ENCODE results near the gene MGMT.

- TF ChIP-seq, protein P1, sequence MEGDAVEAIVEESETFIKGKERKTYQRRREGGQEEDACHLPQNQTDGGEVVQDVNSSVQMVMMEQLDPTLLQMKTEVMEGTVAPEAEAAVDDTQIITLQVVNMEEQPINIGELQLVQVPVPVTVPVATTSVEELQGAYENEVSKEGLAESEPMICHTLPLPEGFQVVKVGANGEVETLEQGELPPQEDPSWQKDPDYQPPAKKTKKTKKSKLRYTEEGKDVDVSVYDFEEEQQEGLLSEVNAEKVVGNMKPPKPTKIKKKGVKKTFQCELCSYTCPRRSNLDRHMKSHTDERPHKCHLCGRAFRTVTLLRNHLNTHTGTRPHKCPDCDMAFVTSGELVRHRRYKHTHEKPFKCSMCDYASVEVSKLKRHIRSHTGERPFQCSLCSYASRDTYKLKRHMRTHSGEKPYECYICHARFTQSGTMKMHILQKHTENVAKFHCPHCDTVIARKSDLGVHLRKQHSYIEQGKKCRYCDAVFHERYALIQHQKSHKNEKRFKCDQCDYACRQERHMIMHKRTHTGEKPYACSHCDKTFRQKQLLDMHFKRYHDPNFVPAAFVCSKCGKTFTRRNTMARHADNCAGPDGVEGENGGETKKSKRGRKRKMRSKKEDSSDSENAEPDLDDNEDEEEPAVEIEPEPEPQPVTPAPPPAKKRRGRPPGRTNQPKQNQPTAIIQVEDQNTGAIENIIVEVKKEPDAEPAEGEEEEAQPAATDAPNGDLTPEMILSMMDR (conservative IDR thresholded peaks at IDR 0.05; ENCODE audit: low read depth, low read length), result no peak
- TF ChIP-seq MXI1 (IDR thresholded peaks at IDR 0.05; ENCODE audit: borderline replicate concordance, low read depth, low read length) (no peak), POLR2A (IDR thresholded peaks at IDR 0.05; ENCODE audit: low read depth, low read length) (no peak), RCOR1 (IDR thresholded peaks at IDR 0.05; ENCODE audit: insufficient replicate concordance, low read length) (no peak), SMC3 (IDR thresholded peaks at IDR 0.05; ENCODE audit: low read depth, low read length) (no peak), RFX5 (IDR thresholded peaks at IDR 0.05; ENCODE audit: low read depth, low read length) (no peak), USF2 (IDR thresholded peaks at IDR 0.05; ENCODE audit: low read depth, low read length) (no peak), CEBPB (IDR thresholded peaks at IDR 0.05; ENCODE audit: low read depth, low read length) (no peak), FOS (IDR thresholded peaks at IDR 0.05; ENCODE audit: low read depth, low read length) (no peak), RAD21 (IDR thresholded peaks at IDR 0.05; ENCODE audit: low read length) (no peak), NFE2L2 (IDR thresholded peaks at IDR 0.05; ENCODE audit: low read depth, low read length) (no peak), MAZ (IDR thresholded peaks at IDR 0.05; ENCODE audit: borderline replicate concordance, low read depth, low read length) (no peak)
- TF ChIP-seq, protein P2, sequence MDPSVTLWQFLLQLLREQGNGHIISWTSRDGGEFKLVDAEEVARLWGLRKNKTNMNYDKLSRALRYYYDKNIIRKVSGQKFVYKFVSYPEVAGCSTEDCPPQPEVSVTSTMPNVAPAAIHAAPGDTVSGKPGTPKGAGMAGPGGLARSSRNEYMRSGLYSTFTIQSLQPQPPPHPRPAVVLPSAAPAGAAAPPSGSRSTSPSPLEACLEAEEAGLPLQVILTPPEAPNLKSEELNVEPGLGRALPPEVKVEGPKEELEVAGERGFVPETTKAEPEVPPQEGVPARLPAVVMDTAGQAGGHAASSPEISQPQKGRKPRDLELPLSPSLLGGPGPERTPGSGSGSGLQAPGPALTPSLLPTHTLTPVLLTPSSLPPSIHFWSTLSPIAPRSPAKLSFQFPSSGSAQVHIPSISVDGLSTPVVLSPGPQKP (IDR thresholded peaks at IDR 0.05; ENCODE audit: borderline replicate concordance, low read depth, low read length), result no peak
Measured at GRCh38 chr10:129760003-129760315, 292.9 kb downstream of the MGMT start.

Data from IMR-90 (cell line).